UCSD-AML1 (cell line): Measurements from ENCODE around the gene DCN.

Source experiments
- DNase-seq: peaks from one replicate; lab custom pipeline; 2025; ENCODE audit not compliant: unreplicated experiment; lab: John Stamatoyannopoulos, UW

Gene DCN

GRCh38 chr12:91186156-91186555, 3.5 kb upstream of the DCN start:
- DNase-seq = no peak

GRCh38 chr12:91185421-91185820, 2.8 kb upstream of the DCN start:
- no peak for DNase-seq

- DNase-seq = no peak
Observed at GRCh38 chr12:91183551-91183950, 934 bp upstream of the DCN start.

GRCh38 chr12:91180582-91181395, 1.8 kb downstream of the DCN start:
- DNase-seq = no peak

- no peak for DNase-seq
Observed at GRCh38 chr12:91179966-91180561, 2.6 kb downstream of the DCN start.

- no peak for DNase-seq
Observed at GRCh38 chr12:91179315-91179714, 3.3 kb downstream of the DCN start.

GRCh38 chr12:91178781-91179180, 3.8 kb downstream of the DCN start:
- no peak for DNase-seq

- peak; percentile 10 for DNase-seq
Observed at GRCh38 chr12:91178139-91178561, 4.5 kb downstream of the DCN start.

GRCh38 chr12:91177381-91177780, 5.2 kb downstream of the DCN start:
- DNase-seq = no peak

GRCh38 chr12:91176915-91177314, 5.7 kb downstream of the DCN start:
- no peak for DNase-seq

- no peak for DNase-seq
Observed at GRCh38 chr12:91176358-91176757, 6.3 kb downstream of the DCN start.

GRCh38 chr12:91173124-91173523, 9.5 kb downstream of the DCN start:
- no peak for DNase-seq

- no peak for DNase-seq
Observed at GRCh38 chr12:91172096-91172495, 10.5 kb downstream of the DCN start.

- DNase-seq = no peak
Observed at GRCh38 chr12:91171476-91171875, 11.1 kb downstream of the DCN start.

- no peak for DNase-seq
Observed at GRCh38 chr12:91163116-91163515, 19.5 kb downstream of the DCN start.

- DNase-seq = no peak
Observed at GRCh38 chr12:91161009-91161408, 21.6 kb downstream of the DCN start.

GRCh38 chr12:91155990-91156389, 26.6 kb downstream of the DCN start:
- no peak for DNase-seq

GRCh38 chr12:91154131-91154530, 28.5 kb downstream of the DCN start:
- DNase-seq = no peak

GRCh38 chr12:91144053-91144452, 38.6 kb downstream of the DCN start:
- DNase-seq = no peak

GRCh38 chr12:91143206-91143605, 39.4 kb downstream of the DCN start:
- DNase-seq = no peak

- DNase-seq = no peak
Observed at GRCh38 chr12:91142221-91142631, 40.4 kb downstream of the DCN start.

GRCh38 chr12:91140026-91140931, 42.3 kb downstream of the DCN start:
- DNase-seq = no peak
